ENCODE results near the gene FUCA1.
A peak's percentile ranks its signal among the peaks of the same experiment; 100 is the strongest.
"Not testable (repeated sequence)": the region's sequence is repeated elsewhere in the genome, so short reads cannot be mapped to it uniquely, and the experiment has no call there.

The FUCA1 gene

GRCh38 chr1:23837908-23838307, 30.2 kb downstream of the FUCA1 start:
- no peak for DNase-seq (ENCODE audit: low spot score)

DNA sequence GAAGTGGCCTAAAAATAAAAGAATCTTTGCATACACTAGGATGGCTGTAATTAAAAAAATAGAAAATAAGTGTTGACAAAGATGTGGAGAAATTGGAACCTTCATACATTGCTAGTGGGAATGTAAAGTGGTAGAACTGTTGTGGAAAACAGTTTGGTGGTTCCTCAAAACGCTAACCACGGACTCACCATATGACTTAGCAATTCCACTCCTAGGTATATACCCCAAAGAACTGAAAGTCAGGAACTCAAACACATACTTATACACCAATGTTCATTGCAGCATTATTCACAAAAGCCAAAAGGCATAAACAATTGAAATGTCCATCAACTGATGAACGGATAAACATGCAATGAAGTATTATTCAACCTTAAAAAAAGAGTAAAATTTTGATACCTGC, 32.1 kb downstream of the FUCA1 start:
- no peak for DNase-seq (ENCODE audit: low spot score)

GRCh38 chr1:23834156-23834555, 33.9 kb downstream of the FUCA1 start:
- not testable (repeated sequence) for DNase-seq (ENCODE audit: low spot score)

GRCh38 chr1:23827717-23828116, 40.4 kb downstream of the FUCA1 start:
- DNase-seq (ENCODE audit: low spot score): no peak

- DNase-seq (ENCODE audit: low spot score): not testable (repeated sequence)
Measured at GRCh38 chr1:23826590-23826989, 41.5 kb downstream of the FUCA1 start.

DNA sequence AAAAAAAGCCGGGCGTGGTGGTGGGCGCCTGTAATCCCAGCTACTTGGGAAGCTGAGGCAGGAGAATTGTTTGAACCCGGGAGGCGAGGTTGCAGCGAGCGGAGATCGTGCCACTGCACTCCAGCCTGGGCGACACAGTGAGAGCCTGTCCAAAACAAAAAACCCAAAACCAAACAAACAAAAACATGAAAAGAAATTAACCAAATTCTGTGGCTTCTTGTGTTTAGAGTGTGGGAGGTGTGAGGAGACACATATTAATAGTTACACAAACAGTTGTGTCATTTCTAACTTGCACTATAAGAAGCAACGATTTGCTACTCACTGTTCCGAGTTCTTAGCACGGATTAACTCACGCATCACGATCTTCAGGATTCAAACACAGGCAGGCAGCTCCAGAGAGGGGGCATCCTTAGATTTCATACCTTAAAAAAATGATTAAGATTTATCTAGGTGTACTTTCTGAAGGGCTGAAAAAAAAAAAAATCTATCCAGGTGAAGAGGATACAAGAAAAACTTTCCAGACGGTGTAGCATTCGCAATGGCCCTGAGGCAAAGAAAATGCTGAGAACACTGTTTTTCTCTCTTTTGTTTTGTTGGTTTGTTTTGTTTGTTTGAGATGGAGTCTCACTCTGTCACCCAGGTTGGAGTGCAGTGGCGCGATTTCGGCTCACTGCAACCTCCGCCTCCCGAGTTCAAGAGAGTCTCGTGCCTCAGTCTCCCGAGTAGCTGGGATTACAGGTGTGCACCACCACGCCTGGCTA, 42.1 kb downstream of the FUCA1 start:
- DNase-seq (ENCODE audit: low spot score): no peak

DNA sequence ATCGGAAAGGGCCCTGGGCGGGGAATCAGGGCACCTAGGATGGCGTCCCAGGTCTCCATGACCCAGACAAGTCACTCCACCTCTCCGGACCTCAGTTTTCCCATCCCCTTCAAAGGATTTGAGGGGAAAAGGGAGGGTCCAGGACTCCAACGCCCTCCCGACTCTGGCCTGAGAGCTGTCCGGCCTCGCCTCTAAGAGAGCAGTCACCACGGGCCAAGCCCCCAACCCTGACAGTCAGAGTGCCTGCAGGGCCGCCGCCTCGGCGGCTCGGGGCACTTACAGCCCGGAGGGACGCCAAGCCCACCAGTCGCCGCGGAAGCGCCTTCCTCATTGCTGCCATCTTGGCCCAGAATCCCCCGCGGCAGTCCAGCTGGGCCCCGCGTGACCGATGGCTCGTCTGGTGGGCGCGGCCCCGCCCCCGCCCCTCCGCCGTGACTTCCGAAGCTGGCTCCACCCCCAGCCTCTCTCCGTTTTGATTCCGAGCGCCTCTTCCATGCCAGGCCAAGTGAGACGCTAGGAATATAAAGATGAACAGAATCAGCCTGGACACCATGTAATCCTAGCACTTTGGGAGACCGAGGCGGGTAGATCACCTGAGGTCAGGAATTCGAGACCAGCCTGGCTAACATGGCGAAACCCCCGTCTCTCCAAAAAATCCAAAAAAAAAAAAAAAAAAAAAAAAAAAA, 42.9 kb downstream of the FUCA1 start, which contains the start of gene HMGCL:
TSS of gene HMGCL (minus strand) at position 354 of the 686 bp plus-strand sequence. CDS start at position 340, 14 bp downstream.
- peak; percentile 81 for DNase-seq (ENCODE audit: low spot score)

GRCh38 chr1:23824711-23825075, 43.4 kb downstream of the FUCA1 start:
- DNase-seq (ENCODE audit: low spot score): no peak

- no peak for DNase-seq (ENCODE audit: low spot score)
Measured at GRCh38 chr1:23823767-23824166, 44.3 kb downstream of the FUCA1 start.

DNA sequence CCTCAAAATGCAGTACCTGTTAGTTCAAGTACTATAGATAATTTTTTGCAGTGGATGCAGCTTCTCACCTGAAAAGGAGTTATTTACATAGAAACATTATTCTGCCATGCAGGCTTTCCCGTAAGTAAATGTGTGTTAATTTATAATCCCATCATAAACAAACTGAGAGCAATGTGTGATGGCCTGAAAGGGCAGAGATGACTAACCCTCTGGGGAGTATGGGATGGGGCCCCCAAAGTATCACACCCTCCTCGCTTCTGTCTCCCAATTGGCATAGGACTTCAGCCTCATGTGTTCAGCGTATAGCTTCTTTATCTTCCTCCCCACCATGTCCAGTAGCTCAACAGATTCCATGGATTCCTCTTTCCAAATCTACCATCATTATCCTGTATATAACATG, 50.5 kb downstream of the FUCA1 start:
- no peak for DNase-seq (ENCODE audit: low spot score)

GRCh38 chr1:23816906-23817305, 51.2 kb downstream of the FUCA1 start:
- DNase-seq (ENCODE audit: low spot score): no peak

GRCh38 chr1:23816361-23816760, 51.7 kb downstream of the FUCA1 start:
- no peak for DNase-seq (ENCODE audit: low spot score)

- no peak for DNase-seq (ENCODE audit: low spot score)
Measured at GRCh38 chr1:23814016-23814415, 54.1 kb downstream of the FUCA1 start.

DNA sequence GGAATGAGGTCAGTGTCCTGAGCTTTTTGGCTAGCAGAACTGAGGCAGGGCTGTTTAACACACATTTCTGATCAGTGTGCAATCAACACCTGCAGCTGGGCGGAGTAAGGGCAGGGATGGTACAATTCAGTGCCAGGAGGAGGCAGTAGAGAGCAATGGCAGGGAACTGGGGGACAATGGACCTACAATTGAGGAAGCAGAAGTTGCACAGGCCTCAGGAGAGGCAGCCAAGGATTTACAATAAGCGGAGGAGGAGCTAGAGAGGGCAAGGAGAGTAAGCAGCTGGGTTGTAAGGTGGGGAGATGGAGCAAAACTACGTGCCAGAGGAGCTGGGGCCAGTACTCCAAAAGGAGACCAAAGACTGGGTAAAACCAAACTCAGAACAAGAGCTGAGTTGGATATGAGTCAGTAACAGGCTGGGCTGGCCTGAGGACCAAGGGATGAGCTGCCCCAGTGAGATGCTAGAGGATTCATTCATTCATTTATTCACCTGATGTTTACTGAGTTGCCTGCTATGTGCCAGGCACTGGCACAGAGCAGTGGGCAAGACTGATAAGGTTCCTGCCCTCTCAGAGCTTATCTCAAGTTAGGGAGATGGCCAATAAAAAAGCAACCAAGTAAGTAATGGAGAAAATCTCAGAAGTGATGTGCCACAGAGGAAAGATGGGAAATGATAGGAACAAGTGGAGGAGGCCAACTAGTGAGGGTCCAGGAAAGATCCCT, 57.1 kb downstream of the FUCA1 start:
- DNase-seq (ENCODE audit: low spot score): peak; percentile 42

GRCh38 chr1:23809751-23810171, 58.3 kb downstream of the FUCA1 start:
- DNase-seq (ENCODE audit: low spot score): peak; percentile 66

DNA sequence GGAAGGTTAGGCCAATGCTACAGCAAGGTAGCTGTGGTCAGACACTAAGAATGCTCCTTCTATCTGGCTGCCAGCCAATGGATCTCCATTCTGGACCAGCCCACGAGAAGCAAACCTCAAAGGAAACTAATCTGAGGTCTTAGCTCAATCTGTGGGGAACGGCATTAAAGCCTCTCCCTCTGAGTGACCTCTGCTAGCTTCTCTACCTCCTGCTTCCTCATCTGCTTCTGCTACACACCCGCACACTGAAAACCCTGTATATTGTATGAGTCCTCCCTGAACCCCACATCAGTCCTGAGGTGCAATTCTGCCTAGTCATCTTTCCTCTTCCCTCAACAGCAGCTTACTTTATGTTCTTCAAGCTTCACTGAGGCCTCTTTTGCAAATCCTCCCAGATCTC, 60.6 kb downstream of the FUCA1 start:
- DNase-seq (ENCODE audit: low spot score): no peak

DNA sequence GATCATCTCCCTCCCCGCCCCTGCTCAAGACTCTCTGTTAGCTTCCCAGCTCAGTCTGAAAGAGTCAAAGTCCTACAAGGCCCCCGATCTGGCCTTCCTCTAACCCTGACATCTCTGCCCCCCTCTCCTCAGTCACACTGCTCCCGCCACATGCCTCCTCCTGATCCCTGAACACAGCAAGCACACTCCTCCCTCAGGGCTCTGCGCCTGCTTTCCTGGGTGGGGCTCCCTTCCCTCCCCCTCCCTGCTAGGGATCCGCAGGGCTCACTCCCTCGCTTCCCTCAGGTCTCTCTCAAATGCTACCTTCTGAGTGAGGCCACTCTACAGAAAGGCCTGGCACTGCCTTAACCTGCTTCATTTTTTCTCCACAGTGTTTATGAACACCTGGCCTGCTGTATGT, 61.8 kb downstream of the FUCA1 start:
- DNase-seq (ENCODE audit: low spot score): no peak

DNA sequence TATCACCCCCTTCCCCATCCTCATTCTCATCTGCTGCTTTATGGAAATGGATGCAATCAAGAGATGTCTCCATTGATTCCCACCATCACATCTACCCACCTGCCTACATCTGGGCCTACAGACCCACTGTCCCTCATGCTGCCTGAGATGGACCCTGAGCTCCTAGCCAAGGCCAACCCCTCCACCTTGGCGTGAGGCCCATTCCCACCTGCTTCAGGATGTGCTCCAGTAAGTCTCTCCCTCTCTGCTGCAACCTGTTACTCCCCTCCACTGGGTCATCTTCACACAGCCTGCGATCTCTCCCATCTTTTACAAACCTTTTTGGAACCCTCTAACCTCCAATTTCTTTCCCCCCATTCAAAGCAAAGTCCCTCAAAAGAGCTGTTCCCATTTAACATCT, 63.1 kb downstream of the FUCA1 start:
- DNase-seq (ENCODE audit: low spot score): no peak

- no peak for DNase-seq (ENCODE audit: low spot score)
Measured at GRCh38 chr1:23804183-23804835, 63.8 kb downstream of the FUCA1 start.

DNA sequence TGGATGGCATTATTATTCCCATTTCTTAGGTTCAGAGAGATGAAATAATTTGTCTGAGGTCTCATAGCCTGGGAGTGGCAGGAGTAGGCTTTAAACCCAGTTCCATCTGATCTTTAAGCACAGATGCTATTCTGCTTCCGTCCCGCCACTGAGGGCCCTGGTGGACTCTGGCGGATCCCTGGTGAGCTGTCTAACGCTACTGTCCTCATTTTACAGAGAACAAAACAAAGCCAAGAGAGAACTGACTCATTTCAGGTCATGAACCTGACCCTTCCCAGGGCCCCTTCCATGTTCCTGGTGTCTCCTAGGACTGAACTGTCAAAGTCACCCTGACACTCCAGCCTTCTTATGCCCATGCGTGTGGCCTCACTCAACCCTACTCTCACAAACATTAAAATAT, 64.4 kb downstream of the FUCA1 start:
- no peak for DNase-seq (ENCODE audit: low spot score)

- not testable (repeated sequence) for DNase-seq (ENCODE audit: low spot score)
Measured at GRCh38 chr1:23802809-23803342, 65.2 kb downstream of the FUCA1 start.

GRCh38 chr1:23801876-23802275, 66.2 kb downstream of the FUCA1 start:
- DNase-seq (ENCODE audit: low spot score): no peak
